K562 (cell line): ENCODE data around the gene ELMO1.

Source experiments
- ETV6 ChIP-seq, 3 experiments: fragments of 150-350 bp in 1 of 3; sonication (generic) in 1 of 3; formaldehyde crosslinking in 1 of 3; IDR thresholded peaks; 2 replicates each; pipeline versions ENCODE4 v1.6.1 to v1.8.0; 2014 to 2022; ENCODE audit warnings: borderline replicate concordance in 2 of 3, low read depth in 2 of 3, antibody characterized with exemption in 1 of 3, low read length in 1 of 3, mild to moderate bottlenecking in 1 of 3, missing genetic modification reagents in 1 of 3
- HNRNPL ChIP-seq: fragments of 200-400 bp; formaldehyde crosslinking; IDR thresholded peaks from 2 replicates; pipeline ENCODE4 v1.6.1; 2017; ENCODE audit warnings: low read depth, mild to moderate bottlenecking, low read length
- PATZ1 ChIP-seq: fragments of 250-450 bp; sonication (Bioruptor Pico); IDR thresholded peaks from 2 replicates; pipeline ENCODE4 v1.5.0; 2020; ENCODE audit warnings: mild to moderate bottlenecking, borderline replicate concordance
- PRPF4 ChIP-seq: fragments of 200-400 bp; formaldehyde crosslinking; IDR thresholded peaks from one replicate; pipeline ENCODE4 v1.6.1; 2017; ENCODE audit warnings: low read length, low read depth, mild to moderate bottlenecking; ENCODE audit not compliant: insufficient read depth, poor library complexity, severe bottlenecking
- ZHX1 ChIP-seq: fragments of 150-350 bp; conservative IDR thresholded peaks from 2 replicates; pipeline ENCODE4 v1.6.1; 2014; ENCODE audit warnings: low read length
- ZNF212 ChIP-seq: fragments of 450-650 bp; formaldehyde crosslinking; IDR thresholded peaks from 2 replicates; pipeline ENCODE4 v1.4.0; 2020; ENCODE audit warnings: mild to moderate bottlenecking
- ZNF561 ChIP-seq: fragments of 450-650 bp; formaldehyde crosslinking; conservative IDR thresholded peaks from 2 replicates; pipeline ENCODE4 v1.4.0; 2020; ENCODE audit warnings: mild to moderate bottlenecking, moderate library complexity

GRCh38 chr7:37493123-37493522 lies 44.5 kb upstream of the ELMO1 start:
- no peak for TF ChIP-seq ZNF561 (CRISPR knock-in tag)
- no peak for TF ChIP-seq ZNF212 (CRISPR knock-in tag)
- no peak for TF ChIP-seq PRPF4
- TF ChIP-seq PATZ1 (CRISPR knock-in tag) = no peak
- TF ChIP-seq ZHX1 = no peak
- no peak for TF ChIP-seq HNRNPL
- no peak for TF ChIP-seq ETV6 (IDR thresholded peaks at IDR 0.05; ENCODE audit: borderline replicate concordance in 1 of 2, low read depth in 2 of 2, low read length in 1 of 2)
- TF ChIP-seq ETV6 (CRISPR knock-in tag; IDR thresholded peaks at IDR 0.05; ENCODE audit: borderline replicate concordance) = no peak
